Stimulated activated effector memory CD8-positive, alpha-beta T cell treated with anti-CD3 and anti-CD28 coated beads, Interleukin-12 subunit alpha, Interleukin-12 subunit beta, amount 100 ng/mL, for 72 hours (primary cell): ENCODE data around the gene FAM216B.
"Not testable (repeated sequence)": the region's sequence is repeated elsewhere in the genome, so short reads cannot be mapped to it uniquely, and the experiment has no call there.

Experiments
- ATAC-seq: fragments of 150-1000 bp; cut with Tn5 transposase; 2 replicates; pipeline ENCODE4 v1.10.0; 2021
- DNase-seq, 2 donors: peaks; one replicate each; pipeline ENCODE4 v3.0.0; 2021 to 2022; ENCODE audit warnings: low spot score in 2 of 2
- H3K27ac Mint-ChIP-seq: one replicate; pipeline ENCODE4 v1.8.0; 2022; ENCODE audit warnings: mild to moderate bottlenecking, mixed read lengths
- H3K36me3 Mint-ChIP-seq: one replicate; pipeline ENCODE4 v1.8.0; 2022; ENCODE audit warnings: mild to moderate bottlenecking, mixed read lengths
- H3K4me1 Mint-ChIP-seq: one replicate; pipeline ENCODE4 v1.8.0; 2022; ENCODE audit warnings: mixed read lengths
- H3K4me3 Mint-ChIP-seq: one replicate; pipeline ENCODE4 v1.8.0; 2022; ENCODE audit warnings: mild to moderate bottlenecking, mixed read lengths
- H3K9me3 Mint-ChIP-seq: one replicate; pipeline ENCODE4 v1.8.0; 2022; ENCODE audit warnings: mixed read lengths

The FAM216B gene

GRCh38 chr13:42803563-42804204, 22.3 kb downstream of the FAM216B start:
- no peak for DNase-seq
- H3K4me3 Mint-ChIP-seq = no peak overlapping the region
- no peaks in the 10 kb centered on the region for H3K9me3 Mint-ChIP-seq
- H3K36me3 Mint-ChIP-seq = no peaks in the 10 kb centered on the region
- no peaks in the 10 kb centered on the region for H3K4me1 Mint-ChIP-seq
- no peak overlapping the region for H3K27ac Mint-ChIP-seq
- no peak for ATAC-seq

DNA sequence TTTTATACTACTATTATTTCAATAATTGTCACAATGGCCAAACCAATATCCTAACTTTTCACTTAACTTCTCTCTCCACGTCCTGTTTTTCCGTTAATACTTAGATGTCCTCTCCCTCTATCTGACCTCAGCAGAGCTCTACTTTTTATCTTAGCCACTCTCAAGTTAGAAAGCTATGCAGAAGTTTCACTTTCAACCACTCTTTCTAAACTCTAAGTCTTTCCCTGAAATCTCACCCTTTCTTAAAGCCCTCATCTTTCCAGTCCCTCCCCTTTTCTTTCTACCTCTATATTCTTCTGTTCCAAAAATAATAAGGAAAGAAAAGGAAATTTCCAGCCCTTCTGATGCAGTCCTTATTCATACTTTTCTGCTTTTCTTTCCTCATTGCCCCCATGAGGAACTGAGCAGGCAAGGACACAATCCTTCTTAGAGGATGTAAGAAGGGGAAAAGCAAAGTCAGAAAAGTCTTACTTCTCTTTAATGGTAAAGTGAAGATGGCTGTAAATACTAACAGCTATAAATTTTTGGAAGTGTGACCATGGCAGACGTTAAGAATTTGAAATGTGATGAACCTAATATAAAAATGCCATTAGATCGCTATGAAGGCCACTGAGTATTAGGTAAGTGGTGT, 23.0 kb downstream of the FAM216B start:
- no peaks in the 10 kb centered on the region for H3K36me3 Mint-ChIP-seq
- H3K4me3 Mint-ChIP-seq = no peak overlapping the region
- ATAC-seq = no peak
- no peak for DNase-seq
- no peaks in the 10 kb centered on the region for H3K9me3 Mint-ChIP-seq
- H3K27ac Mint-ChIP-seq = no peak overlapping the region
- H3K4me1 Mint-ChIP-seq = no peaks in the 10 kb centered on the region

GRCh38 chr13:42807241-42807640, 25.9 kb downstream of the FAM216B start:
- Mint-ChIP-seq H3K4me3 (no peak overlapping the region), H3K9me3 (no peaks in the 10 kb centered on the region), H3K27ac (no peak overlapping the region), H3K36me3 (no peaks in the 10 kb centered on the region), H3K4me1 (no peaks in the 10 kb centered on the region)
- DNase-seq (no peak), ATAC-seq (no peak)

DNA sequence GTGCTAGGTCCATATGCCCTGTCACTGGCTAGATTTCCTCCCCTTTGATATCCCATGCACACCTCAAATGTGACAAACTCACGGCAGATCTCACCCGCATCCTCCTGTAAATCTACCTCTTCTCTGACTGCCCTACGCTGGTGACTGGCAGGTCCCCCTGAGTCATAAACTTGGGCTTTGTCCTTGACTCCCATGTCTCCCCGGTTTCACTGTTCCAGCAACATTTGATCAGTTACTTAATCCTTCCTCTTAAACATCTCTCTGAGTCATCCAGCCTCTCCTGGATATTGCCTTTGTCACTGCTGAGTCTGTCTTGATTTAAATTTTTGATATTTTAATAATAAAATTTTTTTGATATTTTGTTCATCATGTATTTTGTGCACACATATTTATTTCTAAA, 26.5 kb downstream of the FAM216B start:
- DNase-seq = no peak
- H3K36me3 Mint-ChIP-seq = no peaks in the 10 kb centered on the region
- ATAC-seq = no peak
- no peak overlapping the region for H3K4me3 Mint-ChIP-seq
- no peaks in the 10 kb centered on the region for H3K9me3 Mint-ChIP-seq
- H3K4me1 Mint-ChIP-seq = no peaks in the 10 kb centered on the region
- H3K27ac Mint-ChIP-seq = no peak overlapping the region

DNA sequence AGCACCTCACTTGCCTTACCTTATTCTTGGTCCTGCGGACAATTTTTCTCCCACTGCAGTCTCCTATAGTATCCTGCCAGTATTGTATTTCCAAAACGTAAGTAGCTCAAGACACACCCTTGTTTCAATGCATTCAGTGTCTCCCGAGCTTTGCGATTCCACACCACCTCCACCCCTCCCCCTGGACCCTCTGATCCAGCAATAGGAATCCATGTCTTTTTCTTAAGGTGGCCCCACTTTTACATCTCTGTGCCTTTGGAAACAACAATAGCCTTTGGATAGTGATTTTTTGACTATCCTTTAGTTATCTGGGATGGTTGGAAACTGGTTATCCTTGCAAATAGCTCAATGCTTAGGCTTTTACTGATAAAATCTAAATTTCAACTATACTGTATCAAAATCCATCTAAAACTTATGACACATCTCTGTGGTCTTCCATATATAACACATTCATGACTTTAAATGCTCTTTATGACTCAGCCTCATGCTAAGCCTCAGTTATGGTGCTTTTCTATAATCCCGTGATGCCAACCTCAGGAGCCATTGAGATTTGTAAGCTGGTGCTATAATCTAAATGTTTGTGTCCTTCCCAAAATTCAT, 27.1 kb downstream of the FAM216B start:
- no peak overlapping the region for H3K4me3 Mint-ChIP-seq
- DNase-seq = no peak
- H3K27ac Mint-ChIP-seq = no peak overlapping the region
- no peaks in the 10 kb centered on the region for H3K36me3 Mint-ChIP-seq
- peak; percentile 79 for ATAC-seq
- no peaks in the 10 kb centered on the region for H3K9me3 Mint-ChIP-seq
- no peaks in the 10 kb centered on the region for H3K4me1 Mint-ChIP-seq

- Mint-ChIP-seq H3K4me1 (no peaks in the 10 kb centered on the region), H3K27ac (no peak overlapping the region), H3K36me3 (no peaks in the 10 kb centered on the region), H3K4me3 (no peak overlapping the region), H3K9me3 (no peaks in the 10 kb centered on the region)
- DNase-seq (no peak), ATAC-seq (peak; percentile 25)
These were observed 30.9 kb downstream of the FAM216B start for GRCh38 chr13:42812316-42812715.

DNA sequence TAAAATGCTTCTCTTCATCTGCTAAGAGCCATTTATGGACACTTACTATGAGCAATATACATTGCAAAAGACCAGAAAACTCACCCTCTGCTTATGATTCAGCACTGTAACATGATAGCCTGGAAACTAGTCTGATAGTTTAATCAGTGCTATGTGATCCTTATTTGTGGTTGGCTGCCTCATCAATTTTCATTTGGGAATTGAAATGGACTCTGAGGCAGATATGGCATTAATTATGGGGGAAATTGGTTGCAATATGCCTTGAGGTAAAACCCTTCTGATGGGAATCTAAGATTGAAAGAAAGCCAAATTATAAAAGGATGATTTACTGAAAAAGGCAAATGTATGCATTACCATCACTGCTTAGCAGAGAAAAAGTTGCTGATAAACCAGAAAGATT, 33.5 kb downstream of the FAM216B start:
- no peak for DNase-seq
- Mint-ChIP-seq H3K9me3 (peaks cover 3% of the 10 kb centered on the region), H3K4me1 (no peaks in the 10 kb centered on the region), H3K36me3 (no peaks in the 10 kb centered on the region), H3K27ac (no peak overlapping the region), H3K4me3 (no peak overlapping the region)
- ATAC-seq = no peak

DNA sequence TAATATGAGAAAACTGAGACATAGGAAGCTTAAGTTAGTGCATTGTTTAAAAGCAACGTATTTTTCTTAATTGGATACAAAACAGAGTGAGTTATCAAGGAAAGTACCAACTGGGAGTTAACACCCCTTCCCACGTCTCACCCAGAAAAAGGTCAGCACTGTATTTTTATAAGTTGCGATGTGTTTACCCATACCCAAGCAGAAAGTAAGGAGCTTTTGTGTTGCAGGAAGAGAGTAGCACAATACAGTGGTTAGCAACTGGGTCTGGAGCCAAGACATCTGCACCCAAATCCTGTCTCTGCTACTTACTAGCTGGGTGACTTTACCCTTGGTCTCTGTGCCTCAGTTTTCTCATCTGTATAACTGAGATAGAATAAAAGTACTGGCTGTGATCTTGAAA, 34.3 kb downstream of the FAM216B start:
- no peak overlapping the region for H3K4me3 Mint-ChIP-seq
- DNase-seq (no peak), ATAC-seq (no peak)
- no peak overlapping the region for H3K27ac Mint-ChIP-seq
- H3K9me3 Mint-ChIP-seq = peaks cover 3% of the 10 kb centered on the region
- H3K4me1 Mint-ChIP-seq = no peaks in the 10 kb centered on the region
- H3K36me3 Mint-ChIP-seq = no peaks in the 10 kb centered on the region

GRCh38 chr13:42816538-42816937, 35.2 kb downstream of the FAM216B start:
- no peak overlapping the region for H3K4me3 Mint-ChIP-seq
- no peak overlapping the region for H3K27ac Mint-ChIP-seq
- H3K36me3 Mint-ChIP-seq = no peaks in the 10 kb centered on the region
- DNase-seq = no peak
- no peaks in the 10 kb centered on the region for H3K4me1 Mint-ChIP-seq
- peaks cover 3% of the 10 kb centered on the region for H3K9me3 Mint-ChIP-seq
- no peak for ATAC-seq

GRCh38 chr13:42819687-42820086, 38.3 kb downstream of the FAM216B start:
- H3K36me3 Mint-ChIP-seq, ATAC-seq, DNase-seq, H3K4me1 Mint-ChIP-seq, H3K4me3 Mint-ChIP-seq, H3K9me3 Mint-ChIP-seq, H3K27ac Mint-ChIP-seq: not testable (repeated sequence)

DNA sequence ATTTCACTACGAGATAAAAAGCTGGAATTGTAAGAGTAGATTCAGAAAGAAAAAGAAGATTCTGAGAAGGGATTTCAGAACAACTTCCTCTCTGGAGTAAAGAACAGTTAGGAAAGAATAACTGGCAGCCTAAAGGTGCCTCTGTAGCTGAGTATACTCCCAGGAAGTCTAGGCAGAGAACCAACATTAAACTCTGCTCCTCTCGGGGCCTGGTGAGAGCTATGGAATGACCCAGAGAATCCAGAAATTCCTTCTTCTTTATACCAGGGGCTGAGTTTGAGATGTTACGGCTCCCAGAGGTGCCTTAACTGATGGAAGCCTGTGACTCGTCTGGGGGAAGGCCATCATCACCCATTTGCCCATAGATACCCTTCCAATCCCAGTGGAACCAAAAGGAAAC, 39.1 kb downstream of the FAM216B start:
- Mint-ChIP-seq H3K4me3 (no peak overlapping the region), H3K36me3 (no peaks in the 10 kb centered on the region), H3K27ac (no peak overlapping the region), H3K4me1 (no peaks in the 10 kb centered on the region), H3K9me3 (peaks cover 3% of the 10 kb centered on the region)
- DNase-seq (no peak), ATAC-seq (no peak)

GRCh38 chr13:42821437-42821836, 40.1 kb downstream of the FAM216B start:
- ATAC-seq (no peak), DNase-seq (no peak)
- H3K4me3 Mint-ChIP-seq = no peak overlapping the region
- H3K27ac Mint-ChIP-seq = no peak overlapping the region
- no peaks in the 10 kb centered on the region for H3K4me1 Mint-ChIP-seq
- H3K9me3 Mint-ChIP-seq = peaks cover 3% of the 10 kb centered on the region
- H3K36me3 Mint-ChIP-seq = no peaks in the 10 kb centered on the region

GRCh38 chr13:42832341-42833096, 51.1 kb downstream of the FAM216B start:
- ATAC-seq (no peak), DNase-seq (no peak)
- Mint-ChIP-seq H3K4me3 (no peak overlapping the region), H3K4me1 (no peaks in the 10 kb centered on the region), H3K9me3 (no peaks in the 10 kb centered on the region), H3K36me3 (no peaks in the 10 kb centered on the region), H3K27ac (no peak overlapping the region)

DNA sequence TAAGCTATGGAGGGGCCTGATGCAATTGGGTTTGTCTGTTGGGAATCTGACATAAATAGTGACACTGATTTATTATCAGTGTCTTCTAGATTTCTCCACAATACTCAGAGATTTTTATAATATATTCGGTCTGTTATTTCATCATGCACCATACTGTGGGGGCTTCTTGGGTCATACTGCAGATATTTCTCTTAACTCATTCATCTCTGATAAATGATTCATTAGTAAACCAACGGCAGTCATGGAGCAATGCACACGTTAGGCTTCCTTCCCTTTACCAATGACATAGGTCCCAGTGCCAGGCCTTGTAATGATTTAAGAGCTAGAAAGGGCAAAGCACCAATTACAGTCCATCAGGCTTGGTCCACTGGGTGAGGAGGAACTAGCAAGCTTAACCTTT, 53.6 kb downstream of the FAM216B start:
- no peaks in the 10 kb centered on the region for H3K4me1 Mint-ChIP-seq
- no peaks in the 10 kb centered on the region for H3K9me3 Mint-ChIP-seq
- ATAC-seq (no peak), DNase-seq (no peak)
- H3K36me3 Mint-ChIP-seq = no peaks in the 10 kb centered on the region
- no peak overlapping the region for H3K4me3 Mint-ChIP-seq
- H3K27ac Mint-ChIP-seq = no peak overlapping the region

- Mint-ChIP-seq H3K27ac (no peak overlapping the region), H3K9me3 (no peaks in the 10 kb centered on the region), H3K36me3 (no peaks in the 10 kb centered on the region), H3K4me1 (no peaks in the 10 kb centered on the region), H3K4me3 (no peak overlapping the region)
- ATAC-seq = no peak
- DNase-seq = no peak
These were observed 55.7 kb downstream of the FAM216B start for GRCh38 chr13:42836930-42837690.
